Measurements from ENCODE around the gene EEF1AKMT1. TPM values are rescaled to one million over a fixed set of nuclear protein-coding genes. Genes with fewer than 3 reads are reported as not detected.

Gene EEF1AKMT1
- total and polyA plus RNA-seq, 10 of the 15 experiments (the other 5 are each of a cell fraction or from before 2014, with no cell fraction given): 7.9 to 44.5 (median 11.0) TPM

- no peaks in the 10 kb centered on the region for H3K79me2 ChIP-seq (ENCODE audit: control insufficient read depth, insufficient read depth, low read length)
- no peaks in the 10 kb centered on the region for H3K27me3 ChIP-seq (replicated peaks in 1 of 2; ENCODE audit: control insufficient read depth in 2 of 2, insufficient read depth in 2 of 2, low read length in 1 of 2)
- H4K20me1 ChIP-seq (ENCODE audit: control insufficient read depth, insufficient read depth): no peaks in the 10 kb centered on the region
- no peak overlapping the region for H3K9ac ChIP-seq (ENCODE audit: control insufficient read depth, insufficient read depth, low read length)
- intact Hi-C loops (cut with micrococcal nuclease; ENCODE audit: unreplicated experiment) (no loop called here), in situ Hi-C loops (cut with MboI) (no loop called here)
- FAIRE-seq: no peak
- no peaks in the 10 kb centered on the region for H3K9me3 ChIP-seq (replicated peaks; ENCODE audit: control insufficient read depth, insufficient read depth, low read length)
- SMC1A ChIA-PET (ENCODE audit: uncharacterized antibody, unreplicated experiment): no interaction called here
- POLR2A ChIA-PET: no interaction called here
- H3K4me1 ChIP-seq (ENCODE audit: control insufficient read depth, insufficient read depth, low read length): no peaks in the 10 kb centered on the region
- WGBS (ENCODE audit: insufficient coverage, insufficient replicate concordance, low lambda C conversion rate, missing lambda C conversion rate): 96% methylated on average over 1 of the region's 1 CpG
- no peak for ATAC-seq
- RAD21 ChIA-PET (ENCODE audit: unreplicated experiment): no interaction called here
- TF ChIP-seq TAF1 (IDR thresholded peaks at IDR 0.05; ENCODE audit: borderline replicate concordance, low read depth, low read length) (no peak), MAX (IDR thresholded peaks at IDR 0.05; ENCODE audit: low read depth, low read length) (no peak)
- CTCF ChIA-PET: no interaction called here
- no TSS peak for BruUV-seq (replicated peaks)
- no peak overlapping the region for H2AFZ ChIP-seq (ENCODE audit: control insufficient read depth, low read depth, low read length)
- no peak overlapping the region for H3K4me3 ChIP-seq
- no peaks in the 10 kb centered on the region for H3K36me3 ChIP-seq (ENCODE audit: control insufficient read depth in 2 of 2, insufficient read depth in 2 of 2, low read length in 1 of 2)
- no peak for DNase-seq (ENCODE audit: low read depth, low spot score)
- no peak overlapping the region for H3K4me2 ChIP-seq (ENCODE audit: control insufficient read depth, insufficient read depth)
- H3K27ac ChIP-seq (ENCODE audit: control insufficient read depth, insufficient read depth): no peak overlapping the region
Measured at GRCh38 chr13:20686167-20686566, 87.6 kb downstream of the EEF1AKMT1 start.

GRCh38 chr13:20685092-20685491 is 88.7 kb downstream of the EEF1AKMT1 start:
- Histone ChIP-seq H3K79me2 (ENCODE audit: control insufficient read depth, insufficient read depth, low read length) (no peaks in the 10 kb centered on the region), H3K27ac (ENCODE audit: control insufficient read depth, insufficient read depth) (no peak overlapping the region), H3K4me1 (ENCODE audit: control insufficient read depth, insufficient read depth, low read length) (no peaks in the 10 kb centered on the region), H3K4me3 (no peak overlapping the region), H3K4me2 (ENCODE audit: control insufficient read depth, insufficient read depth) (no peak overlapping the region), H4K20me1 (ENCODE audit: control insufficient read depth, insufficient read depth) (no peaks in the 10 kb centered on the region), H3K9ac (ENCODE audit: control insufficient read depth, insufficient read depth, low read length) (no peak overlapping the region), H3K9me3 (replicated peaks; ENCODE audit: control insufficient read depth, insufficient read depth, low read length) (no peaks in the 10 kb centered on the region), H3K36me3 (ENCODE audit: control insufficient read depth in 2 of 2, insufficient read depth in 2 of 2, low read length in 1 of 2) (no peaks in the 10 kb centered on the region), H3K27me3 (replicated peaks in 1 of 2; ENCODE audit: control insufficient read depth in 2 of 2, insufficient read depth in 2 of 2, low read length in 1 of 2) (no peaks in the 10 kb centered on the region), H2AFZ (ENCODE audit: control insufficient read depth, low read depth, low read length) (no peak overlapping the region)
- POLR2A ChIA-PET: no interaction called here
- TF ChIP-seq GATAD2B (conservative IDR thresholded peaks at IDR 0.05; ENCODE audit: low read depth): no peak
- no peak for TF ChIP-seq ZSCAN29 (IDR thresholded peaks at IDR 0.05)
- TF ChIP-seq ZNF217 (IDR thresholded peaks at IDR 0.05): no peak
- TF ChIP-seq KLF5 (IDR thresholded peaks at IDR 0.05; ENCODE audit: partially characterized antibody): no peak
- no peak for TF ChIP-seq IRF4 (IDR thresholded peaks at IDR 0.05; ENCODE audit: low read depth, low read length)
- no peak for TF ChIP-seq ELK1 (IDR thresholded peaks at IDR 0.05; ENCODE audit: low read depth, low read length)
- TF ChIP-seq, protein P1, sequence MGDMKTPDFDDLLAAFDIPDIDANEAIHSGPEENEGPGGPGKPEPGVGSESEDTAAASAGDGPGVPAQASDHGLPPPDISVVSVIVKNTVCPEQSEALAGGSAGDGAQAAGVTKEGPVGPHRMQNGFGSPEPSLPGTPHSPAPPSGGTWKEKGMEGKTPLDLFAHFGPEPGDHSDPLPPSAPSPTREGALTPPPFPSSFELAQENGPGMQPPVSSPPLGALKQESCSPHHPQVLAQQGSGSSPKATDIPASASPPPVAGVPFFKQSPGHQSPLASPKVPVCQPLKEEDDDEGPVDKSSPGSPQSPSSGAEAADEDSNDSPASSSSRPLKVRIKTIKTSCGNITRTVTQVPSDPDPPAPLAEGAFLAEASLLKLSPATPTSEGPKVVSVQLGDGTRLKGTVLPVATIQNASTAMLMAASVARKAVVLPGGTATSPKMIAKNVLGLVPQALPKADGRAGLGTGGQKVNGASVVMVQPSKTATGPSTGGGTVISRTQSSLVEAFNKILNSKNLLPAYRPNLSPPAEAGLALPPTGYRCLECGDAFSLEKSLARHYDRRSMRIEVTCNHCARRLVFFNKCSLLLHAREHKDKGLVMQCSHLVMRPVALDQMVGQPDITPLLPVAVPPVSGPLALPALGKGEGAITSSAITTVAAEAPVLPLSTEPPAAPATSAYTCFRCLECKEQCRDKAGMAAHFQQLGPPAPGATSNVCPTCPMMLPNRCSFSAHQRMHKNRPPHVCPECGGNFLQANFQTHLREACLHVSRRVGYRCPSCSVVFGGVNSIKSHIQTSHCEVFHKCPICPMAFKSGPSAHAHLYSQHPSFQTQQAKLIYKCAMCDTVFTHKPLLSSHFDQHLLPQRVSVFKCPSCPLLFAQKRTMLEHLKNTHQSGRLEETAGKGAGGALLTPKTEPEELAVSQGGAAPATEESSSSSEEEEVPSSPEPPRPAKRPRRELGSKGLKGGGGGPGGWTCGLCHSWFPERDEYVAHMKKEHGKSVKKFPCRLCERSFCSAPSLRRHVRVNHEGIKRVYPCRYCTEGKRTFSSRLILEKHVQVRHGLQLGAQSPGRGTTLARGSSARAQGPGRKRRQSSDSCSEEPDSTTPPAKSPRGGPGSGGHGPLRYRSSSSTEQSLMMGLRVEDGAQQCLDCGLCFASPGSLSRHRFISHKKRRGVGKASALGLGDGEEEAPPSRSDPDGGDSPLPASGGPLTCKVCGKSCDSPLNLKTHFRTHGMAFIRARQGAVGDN (IDR thresholded peaks at IDR 0.05): no peak
- DNase-seq (ENCODE audit: low read depth, low spot score) (no peak), FAIRE-seq (no peak), ATAC-seq (no peak)
- SMC1A ChIA-PET (ENCODE audit: uncharacterized antibody, unreplicated experiment): no interaction called here
- intact Hi-C loops (cut with micrococcal nuclease; ENCODE audit: unreplicated experiment) (no loop called here), in situ Hi-C loops (cut with MboI) (no loop called here)
- CTCF ChIA-PET: interaction anchor here (0.9 kb wide), 1 partner anchor 16 kb away, joined by 4 read pairs; no protein-coding TSS in a partner anchor
- 51% methylated on average over 6 of the region's 6 CpGs for whole genome bisulfite sequencing (ENCODE audit: insufficient coverage, insufficient replicate concordance, low lambda C conversion rate, missing lambda C conversion rate)
- no TSS peak for BruUV-seq (replicated peaks)
- RAD21 ChIA-PET (ENCODE audit: unreplicated experiment): no interaction called here

All from GM12878 (cell line).